ENCODE results near the gene SFSWAP.

The SFSWAP gene

GRCh38 chr12:131795690-131796410 lies 85.0 kb downstream of the SFSWAP start:
- no peak for TF ChIP-seq CTCF (IDR thresholded peaks at IDR 0.05; ENCODE audit: low read depth, low read length, missing control alignments)
- H3K4me3 ChIP-seq (ENCODE audit: low read depth, low read length): no peak overlapping the region
- DNase-seq (ENCODE audit: low read depth): no peak

- H3K4me3 ChIP-seq (ENCODE audit: low read depth, low read length): no peak overlapping the region
- no peak for DNase-seq (ENCODE audit: low read depth)
- no peak for TF ChIP-seq CTCF (IDR thresholded peaks at IDR 0.05; ENCODE audit: low read depth, low read length, missing control alignments)
These were observed 85.5 kb downstream of the SFSWAP start for GRCh38 chr12:131796411-131796736.

GRCh38 chr12:131796754-131797587 lies 86.1 kb downstream of the SFSWAP start:
- no peak for TF ChIP-seq CTCF (IDR thresholded peaks at IDR 0.05; ENCODE audit: low read depth, low read length, missing control alignments)
- no peak for DNase-seq (ENCODE audit: low read depth)
- no peak overlapping the region for H3K4me3 ChIP-seq (ENCODE audit: low read depth, low read length)

- H3K4me3 ChIP-seq (ENCODE audit: low read depth, low read length): no peak overlapping the region
- DNase-seq (ENCODE audit: low read depth): no peak
- no peak for TF ChIP-seq CTCF (IDR thresholded peaks at IDR 0.05; ENCODE audit: low read depth, low read length, missing control alignments)
These were observed 86.7 kb downstream of the SFSWAP start for GRCh38 chr12:131797588-131797934.

GRCh38 chr12:131799195-131799594 lies 88.3 kb downstream of the SFSWAP start:
- no peak overlapping the region for H3K4me3 ChIP-seq (ENCODE audit: low read depth, low read length)
- TF ChIP-seq CTCF (IDR thresholded peaks at IDR 0.05; ENCODE audit: low read depth, low read length, missing control alignments): no peak

GRCh38 chr12:131799828-131800593 lies 89.1 kb downstream of the SFSWAP start:
- H3K4me3 ChIP-seq (ENCODE audit: low read depth, low read length): no peak overlapping the region
- DNase-seq (ENCODE audit: low read depth): no peak
- TF ChIP-seq CTCF (IDR thresholded peaks at IDR 0.05; ENCODE audit: low read depth, low read length, missing control alignments): no peak

More at GRCh38 chr12:131799195-131799594, 88.3 kb downstream of the SFSWAP start:
- no peak for DNase-seq (ENCODE audit: low read depth)

Measured in GM12864 (cell line).